OCI-LY7 (cell line): ENCODE results near the gene FOXL1. TPM values are rescaled to one million over a fixed set of nuclear protein-coding genes. Genes with fewer than 3 reads are reported as not detected.

Experiments used
- BruUV-seq: library from RNA; stranded (reverse); fragments of 400-500 nt; replicated peaks from 2 replicates; lab custom pipeline; 2021; lab: Mats Ljungman, UMichigan
- CTCF ChIA-PET: fragments of 300-600 bp; sonication (Branson Sonifier 250); formaldehyde crosslinking; loops from one replicate; lab custom pipeline; 2022; ENCODE audit warnings: antibody characterized with exemption; ENCODE audit not compliant: unreplicated experiment; lab: Charles Lee
- POLR2A ChIA-PET: fragments of 300-600 bp; sonication (Branson Sonifier 250); formaldehyde crosslinking; loops from one replicate; lab custom pipeline; 2022; ENCODE audit warnings: antibody characterized with exemption; lab: Charles Lee
- DNase-seq: peaks from one replicate; pipeline ENCODE4 v3.0.0-alpha.2; 2015; ENCODE audit warnings: low spot score
- H2AFZ ChIP-seq: fragments of 200-600 bp; sonication (generic), shearing (Covaris generic); 2 replicates; pipeline ENCODE4 v1.6.1; 2014; ENCODE audit warnings: mild to moderate bottlenecking, antibody characterized with exemption, low read length, moderate library complexity
- H3K27ac ChIP-seq: fragments of 200-600 bp; sonication (generic); 2 replicates; pipeline ENCODE4 v1.5.1; 2014; ENCODE audit warnings: mixed run types, low read depth, mild to moderate bottlenecking, moderate library complexity, low read length, inconsistent platforms; ENCODE audit not compliant: poor library complexity, severe bottlenecking
- H3K36me3 ChIP-seq: fragments of 200-600 bp; sonication (generic); 2 replicates; pipeline ENCODE4 v1.6.1; 2014; ENCODE audit warnings: mild to moderate bottlenecking, antibody characterized with exemption, low read length, moderate library complexity, mixed read lengths; ENCODE audit not compliant: insufficient read depth
- H3K4me1 ChIP-seq: fragments of 200-600 bp; sonication (generic); 2 replicates; pipeline ENCODE4 v1.5.1; 2014; ENCODE audit warnings: mild to moderate bottlenecking, low read length; ENCODE audit not compliant: insufficient read depth, poor library complexity, severe bottlenecking
- H3K4me2 ChIP-seq: fragments of 200-600 bp; sonication (generic); 2 replicates; pipeline ENCODE4 v1.6.1; 2014; ENCODE audit warnings: mild to moderate bottlenecking, low read length
- H3K4me3 ChIP-seq: fragments of 200-600 bp; sonication (generic); 2 replicates; pipeline ENCODE4 v1.5.1; 2014; ENCODE audit warnings: mild to moderate bottlenecking, low read depth, low read length; ENCODE audit not compliant: poor library complexity, severe bottlenecking
- H3K79me2 ChIP-seq: fragments of 200-600 bp; sonication (generic); 2 replicates; pipeline ENCODE4 v1.6.1; 2016; ENCODE audit warnings: low read depth, mild to moderate bottlenecking, low read length, moderate library complexity, mixed read lengths; ENCODE audit not compliant: insufficient read depth
- H3K9me2 ChIP-seq: fragments of 200-600 bp; sonication (generic); 2 replicates; pipeline ENCODE4 v1.6.1; 2016; ENCODE audit warnings: mild to moderate bottlenecking, low read length, mixed read lengths; ENCODE audit not compliant: insufficient read depth
- H3K9me3 ChIP-seq: fragments of 200-600 bp; sonication (generic); 2 replicates; pipeline ENCODE4 v1.6.1; 2014; ENCODE audit warnings: mild to moderate bottlenecking, mixed run types, low read length, mixed read lengths
- H4K20me1 ChIP-seq: fragments of 200-600 bp; sonication (generic); 2 replicates; pipeline ENCODE4 v1.6.1; 2014; ENCODE audit warnings: mild to moderate bottlenecking, antibody characterized with exemption, low read length, moderate library complexity, mixed read lengths; ENCODE audit not compliant: insufficient read depth
- EZH2phosphoT487 ChIP-seq: fragments of 200-600 bp; sonication (generic); IDR thresholded peaks from 2 replicates; pipeline ENCODE4 v1.6.1; 2018; ENCODE audit warnings: low read depth, borderline replicate concordance, mild to moderate bottlenecking, mixed run types, antibody characterized with exemption, low read length, moderate library complexity, mixed read lengths
- intact Hi-C: fragments of 100-400 bp; cut with micrococcal nuclease; formaldehyde crosslinking; loops from one replicate; pipeline ENCODE4 v1.10.0; 2022; ENCODE audit not compliant: unreplicated experiment
- total RNA-seq, 2 experiments: library from RNA; depleted of rRNA in 1 of 2; stranded (reverse); fragments of >200 nt in 1 of 2; shearing (Covaris generic) in 1 of 2; gene quantifications; 2 replicates each; pipeline ENCODE4 v1.2.3, GENCODE V29; 2014 to 2022
- TF ChIP-seq, protein P1 (sequence below): fragments of 200-600 bp; sonication (generic); conservative IDR thresholded peaks from 2 replicates; pipeline ENCODE4 v1.5.1; 2014; ENCODE audit warnings: mild to moderate bottlenecking, antibody characterized with exemption, low read length, moderate library complexity, mixed read lengths

FOXL1 gene
- total RNA-seq, 2 experiments from 2014 or later: 1.7 to 1.8 TPM

DNA sequence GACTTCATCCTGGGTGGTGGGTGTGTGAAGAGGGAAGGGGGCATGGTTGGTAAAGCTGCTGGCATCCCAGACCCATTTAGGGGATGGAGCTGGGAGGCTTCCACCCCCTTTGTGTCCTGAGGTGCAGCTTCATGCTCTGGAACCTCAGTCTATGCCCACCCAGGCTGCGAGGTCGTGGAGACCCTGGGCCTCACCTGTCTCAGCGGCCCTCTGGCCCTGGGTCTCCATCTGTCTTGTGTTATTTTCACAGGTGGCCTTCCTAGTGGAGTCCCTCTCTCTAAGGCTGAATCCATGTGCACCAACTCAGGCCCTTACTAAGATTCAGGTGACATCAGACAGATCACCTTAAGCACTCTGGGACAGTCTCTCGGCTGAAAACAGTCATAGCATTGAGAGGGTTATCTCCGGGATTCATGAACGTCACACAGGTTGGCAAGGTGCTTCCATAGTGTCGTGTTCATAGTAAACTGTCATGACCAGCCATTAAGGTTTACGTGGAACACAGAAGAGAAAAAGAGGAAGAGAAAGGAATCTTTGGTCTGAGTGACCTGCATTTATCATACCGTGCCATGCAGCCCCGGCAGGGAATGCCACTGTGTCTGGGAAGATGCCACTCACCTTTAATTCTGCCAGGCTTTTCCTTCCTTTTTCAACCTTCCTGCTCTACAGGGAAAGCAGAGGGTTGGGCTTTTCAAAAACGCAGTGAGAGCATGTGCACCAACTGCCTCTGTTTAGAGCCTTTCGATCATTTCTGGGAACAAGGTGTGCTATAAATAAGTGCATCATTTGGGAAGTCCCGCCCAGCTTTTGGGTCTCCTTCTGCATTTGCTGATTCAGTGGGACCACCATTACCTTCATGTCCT, 4.5 kb upstream of the FOXL1 start:
- H3K9me2 ChIP-seq: no peaks in the 10 kb centered on the region
- TF ChIP-seq, protein P1, sequence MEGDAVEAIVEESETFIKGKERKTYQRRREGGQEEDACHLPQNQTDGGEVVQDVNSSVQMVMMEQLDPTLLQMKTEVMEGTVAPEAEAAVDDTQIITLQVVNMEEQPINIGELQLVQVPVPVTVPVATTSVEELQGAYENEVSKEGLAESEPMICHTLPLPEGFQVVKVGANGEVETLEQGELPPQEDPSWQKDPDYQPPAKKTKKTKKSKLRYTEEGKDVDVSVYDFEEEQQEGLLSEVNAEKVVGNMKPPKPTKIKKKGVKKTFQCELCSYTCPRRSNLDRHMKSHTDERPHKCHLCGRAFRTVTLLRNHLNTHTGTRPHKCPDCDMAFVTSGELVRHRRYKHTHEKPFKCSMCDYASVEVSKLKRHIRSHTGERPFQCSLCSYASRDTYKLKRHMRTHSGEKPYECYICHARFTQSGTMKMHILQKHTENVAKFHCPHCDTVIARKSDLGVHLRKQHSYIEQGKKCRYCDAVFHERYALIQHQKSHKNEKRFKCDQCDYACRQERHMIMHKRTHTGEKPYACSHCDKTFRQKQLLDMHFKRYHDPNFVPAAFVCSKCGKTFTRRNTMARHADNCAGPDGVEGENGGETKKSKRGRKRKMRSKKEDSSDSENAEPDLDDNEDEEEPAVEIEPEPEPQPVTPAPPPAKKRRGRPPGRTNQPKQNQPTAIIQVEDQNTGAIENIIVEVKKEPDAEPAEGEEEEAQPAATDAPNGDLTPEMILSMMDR: no peak
- TF ChIP-seq EZH2phosphoT487: no peak
- no peak overlapping the region for H3K27ac ChIP-seq
- H3K4me2 ChIP-seq: no peak overlapping the region; the same call in 1 of the 2 replicates
- no peaks in the 10 kb centered on the region for H4K20me1 ChIP-seq
- intact Hi-C loops: no loop called here
- ChIA-PET CTCF (no interaction called here), POLR2A (interaction anchor here (1.0 kb wide), 1 partner anchor 9 kb away, joined by 3 read pairs; no protein-coding TSS in a partner anchor)
- H3K9me3 ChIP-seq: no peaks in the 10 kb centered on the region
- H3K36me3 ChIP-seq: no peaks in the 10 kb centered on the region
- H3K79me2 ChIP-seq: no peaks in the 10 kb centered on the region
- no peak overlapping the region for H2AFZ ChIP-seq
- DNase-seq: no peak
- no TSS peak for BruUV-seq
- H3K4me3 ChIP-seq: no peak overlapping the region
- peaks cover 30% of the 10 kb centered on the region for H3K4me1 ChIP-seq

DNA sequence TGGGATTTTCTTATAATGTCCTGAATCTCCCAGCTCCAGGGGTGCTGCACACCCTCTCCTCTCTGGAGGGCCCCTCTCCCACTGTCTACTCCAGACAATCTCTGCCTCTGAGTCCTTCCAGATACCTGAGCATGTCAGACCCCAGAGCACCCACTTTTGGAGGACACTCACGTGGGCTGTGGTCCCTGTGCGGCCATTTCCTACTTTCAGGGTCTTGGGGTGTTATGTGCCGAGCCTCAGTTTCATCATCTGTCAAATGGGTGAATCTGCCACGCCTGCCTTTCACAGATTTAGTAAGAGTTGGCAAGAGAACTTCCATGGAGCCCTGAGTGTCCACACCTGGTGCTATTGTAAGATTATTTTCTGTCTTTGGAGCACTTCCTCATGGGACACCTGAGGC, 3.7 kb upstream of the FOXL1 start:
- H3K27ac ChIP-seq: no peak overlapping the region
- DNase-seq: no peak
- H3K9me3 ChIP-seq: no peaks in the 10 kb centered on the region
- H2AFZ ChIP-seq: no peak overlapping the region
- BruUV-seq: no TSS peak
- ChIA-PET CTCF (no interaction called here), POLR2A (interaction anchor here (1.0 kb wide), 1 partner anchor 10 kb away, joined by 3 read pairs; no protein-coding TSS in a partner anchor)
- no peaks in the 10 kb centered on the region for H3K36me3 ChIP-seq
- H3K4me1 ChIP-seq: peaks cover 27% of the 10 kb centered on the region
- H3K79me2 ChIP-seq: no peaks in the 10 kb centered on the region
- H4K20me1 ChIP-seq: no peaks in the 10 kb centered on the region
- H3K4me3 ChIP-seq: no peak overlapping the region
- intact Hi-C loops: no loop called here
- no peak for TF ChIP-seq EZH2phosphoT487
- TF ChIP-seq, protein P1: no peak
- H3K9me2 ChIP-seq: no peaks in the 10 kb centered on the region
- H3K4me2 ChIP-seq: no peak overlapping the region
